ENCODE measurements around the gene ATP5PB.

The ATP5PB gene

DNA sequence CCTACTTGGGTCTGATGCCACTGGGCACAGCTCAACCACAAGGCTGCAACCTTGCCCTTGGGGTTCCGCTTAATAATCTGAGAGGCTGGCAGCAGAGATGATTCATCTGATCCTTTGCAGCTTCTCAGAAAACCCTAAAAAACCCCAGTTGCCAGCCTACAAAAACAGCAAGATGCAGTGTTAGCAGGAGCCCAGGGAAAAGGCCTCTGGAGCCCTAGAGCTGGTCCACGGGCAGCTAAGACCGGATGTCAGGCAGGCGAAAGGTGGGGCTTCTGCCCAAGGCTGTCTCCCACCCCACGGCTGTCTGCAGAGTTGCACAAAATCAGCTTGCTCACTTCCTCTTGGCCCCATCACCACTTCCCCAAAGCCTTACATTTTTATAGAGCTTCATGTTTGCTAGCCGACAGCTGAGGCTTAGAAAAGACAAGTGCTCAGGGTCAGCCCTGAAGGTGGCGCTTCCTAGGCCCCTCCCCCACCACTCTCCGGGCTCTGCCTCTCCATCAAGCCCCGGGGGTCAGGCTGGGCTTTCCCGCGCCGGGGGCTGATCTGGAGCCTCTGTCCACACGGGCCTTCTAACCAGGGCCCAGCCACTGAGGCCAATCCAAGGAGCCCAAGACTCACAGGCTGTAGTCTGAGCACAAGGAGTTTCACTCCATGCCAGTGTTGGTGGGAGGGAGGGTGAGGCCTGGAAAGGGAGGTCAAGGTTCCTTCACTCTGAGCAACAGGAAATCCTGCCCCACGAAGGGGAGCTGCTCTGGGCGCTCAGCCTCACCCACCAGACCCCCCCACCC lies 58.3 kb downstream of the ATP5PB start:
- DNase-seq (ENCODE audit: low spot score): peak; percentile 74

DNA sequence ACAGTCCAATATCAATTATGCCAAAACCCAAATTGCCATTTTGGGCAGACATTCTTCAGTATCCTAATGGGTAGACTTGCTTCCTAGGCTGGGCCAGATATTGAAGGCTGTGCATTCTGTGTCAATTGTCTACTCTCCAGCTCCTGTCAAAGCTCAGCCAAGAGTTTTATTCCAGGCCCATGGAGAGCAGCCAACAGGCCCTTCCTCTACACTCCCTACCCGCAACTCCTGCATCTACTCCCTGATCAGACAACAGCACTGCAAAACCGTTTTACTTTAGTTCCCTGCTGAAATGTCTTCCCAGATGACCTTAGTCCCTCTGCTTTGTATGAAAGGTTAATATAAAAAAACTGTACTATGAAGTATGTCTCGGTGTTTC lies 60.7 kb downstream of the ATP5PB start:
- peak; percentile 71 for DNase-seq (ENCODE audit: low spot score)

DNA sequence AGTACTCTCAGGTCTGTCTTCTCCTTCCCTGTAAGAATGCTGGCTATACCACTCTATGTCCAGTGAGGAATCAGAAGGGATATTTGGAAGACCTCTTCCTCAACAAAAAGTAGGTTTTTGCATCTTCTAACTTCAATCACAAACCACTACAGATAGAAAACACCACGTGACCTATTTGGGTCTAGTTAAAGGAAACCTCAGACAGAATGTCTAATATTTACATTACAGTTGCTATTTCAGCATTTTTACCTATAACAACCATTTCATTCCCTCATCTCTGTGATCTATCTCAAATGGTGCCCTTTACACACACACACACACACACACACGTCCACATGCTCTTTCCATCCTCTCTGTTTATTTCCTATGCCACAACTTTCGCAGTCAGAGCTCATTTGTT lies 62.1 kb downstream of the ATP5PB start:
- no peak for DNase-seq (ENCODE audit: low spot score)
